Nephron (organoid): Measurements from ENCODE around the gene FRS3.

ENCODE experiments used
- H3K27ac Mint-ChIP-seq, 3 experiments: 2 replicates each; pipeline ENCODE4 v1.8.0; 2020; ENCODE audit warnings: mixed read lengths in 3 of 3, mild to moderate bottlenecking in 2 of 3, moderate library complexity in 1 of 3
- H3K27me3 Mint-ChIP-seq: 2 replicates; pipeline ENCODE4 v1.8.0; 2021; ENCODE audit warnings: low read depth, mild to moderate bottlenecking, moderate library complexity, mixed read lengths
- H3K36me3 Mint-ChIP-seq: 2 replicates; pipeline ENCODE4 v1.8.0; 2020; ENCODE audit warnings: low read depth, mixed read lengths
- H3K4me1 Mint-ChIP-seq: 2 replicates; pipeline ENCODE4 v1.8.0; 2020; ENCODE audit warnings: mixed read lengths
- H3K4me3 Mint-ChIP-seq, 3 experiments: 2 replicates each; pipeline ENCODE4 v1.8.0; 2020; ENCODE audit warnings: mild to moderate bottlenecking in 3 of 3, mixed read lengths in 3 of 3, moderate library complexity in 2 of 3
- H3K9me3 Mint-ChIP-seq: 2 replicates; pipeline ENCODE4 v1.8.0; 2020; ENCODE audit warnings: mixed read lengths
- TF ChIP-seq, protein P1 (sequence below), 3 experiments: fragments of 200-600 bp; sonication (generic); IDR thresholded peaks; one replicate each; pipeline ENCODE4 v1.5.0; 2021; ENCODE audit warnings: antibody characterized with exemption in 3 of 3; ENCODE audit not compliant: unreplicated experiment in 3 of 3

Gene FRS3, protein sequence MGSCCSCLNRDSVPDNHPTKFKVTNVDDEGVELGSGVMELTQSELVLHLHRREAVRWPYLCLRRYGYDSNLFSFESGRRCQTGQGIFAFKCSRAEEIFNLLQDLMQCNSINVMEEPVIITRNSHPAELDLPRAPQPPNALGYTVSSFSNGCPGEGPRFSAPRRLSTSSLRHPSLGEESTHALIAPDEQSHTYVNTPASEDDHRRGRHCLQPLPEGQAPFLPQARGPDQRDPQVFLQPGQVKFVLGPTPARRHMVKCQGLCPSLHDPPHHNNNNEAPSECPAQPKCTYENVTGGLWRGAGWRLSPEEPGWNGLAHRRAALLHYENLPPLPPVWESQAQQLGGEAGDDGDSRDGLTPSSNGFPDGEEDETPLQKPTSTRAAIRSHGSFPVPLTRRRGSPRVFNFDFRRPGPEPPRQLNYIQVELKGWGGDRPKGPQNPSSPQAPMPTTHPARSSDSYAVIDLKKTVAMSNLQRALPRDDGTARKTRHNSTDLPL

DNA sequence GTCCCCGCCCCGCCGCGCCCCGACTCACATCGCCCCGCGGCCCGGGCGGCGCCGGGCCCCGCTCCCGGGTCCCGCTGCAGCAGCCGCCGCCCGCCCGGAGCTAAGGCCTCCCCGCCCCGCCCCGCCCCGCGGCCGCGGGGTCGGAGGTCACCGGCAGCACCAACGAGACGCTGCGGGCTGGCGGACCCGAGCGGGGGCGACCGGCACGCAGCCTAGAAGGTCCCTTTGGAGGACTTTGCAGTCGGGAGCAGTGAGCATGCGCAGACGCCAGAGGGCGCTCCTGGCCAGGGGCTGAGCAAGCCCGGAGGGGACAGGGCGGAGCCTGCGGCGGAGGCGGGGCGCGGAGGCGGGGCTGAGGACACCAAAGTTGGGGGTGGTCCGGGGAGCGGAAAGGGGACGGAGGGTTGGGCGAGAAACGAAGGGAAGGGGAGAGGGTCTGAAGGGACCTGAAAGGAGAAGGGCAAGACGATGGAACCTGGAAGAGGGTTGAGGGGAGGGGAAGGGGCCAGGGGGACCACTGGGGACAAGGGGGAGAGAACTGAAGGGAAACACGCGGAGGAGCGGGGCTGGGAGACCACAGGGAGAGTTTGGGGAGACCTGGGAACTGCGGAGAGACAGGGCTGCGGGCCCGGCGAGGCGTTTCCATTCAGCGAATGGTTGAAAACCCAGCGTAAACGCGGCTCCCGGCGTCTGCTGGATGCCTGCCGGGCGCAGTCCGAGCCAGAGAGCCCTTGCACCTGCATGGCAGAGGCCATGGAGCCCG lies at the start of gene FRS3:
Gene FRS3 (minus strand): TSS at position 113 of the 763 bp plus-strand sequence. CDS start 2,913 bp downstream, outside the sequence.
- TF ChIP-seq, protein P1, sequence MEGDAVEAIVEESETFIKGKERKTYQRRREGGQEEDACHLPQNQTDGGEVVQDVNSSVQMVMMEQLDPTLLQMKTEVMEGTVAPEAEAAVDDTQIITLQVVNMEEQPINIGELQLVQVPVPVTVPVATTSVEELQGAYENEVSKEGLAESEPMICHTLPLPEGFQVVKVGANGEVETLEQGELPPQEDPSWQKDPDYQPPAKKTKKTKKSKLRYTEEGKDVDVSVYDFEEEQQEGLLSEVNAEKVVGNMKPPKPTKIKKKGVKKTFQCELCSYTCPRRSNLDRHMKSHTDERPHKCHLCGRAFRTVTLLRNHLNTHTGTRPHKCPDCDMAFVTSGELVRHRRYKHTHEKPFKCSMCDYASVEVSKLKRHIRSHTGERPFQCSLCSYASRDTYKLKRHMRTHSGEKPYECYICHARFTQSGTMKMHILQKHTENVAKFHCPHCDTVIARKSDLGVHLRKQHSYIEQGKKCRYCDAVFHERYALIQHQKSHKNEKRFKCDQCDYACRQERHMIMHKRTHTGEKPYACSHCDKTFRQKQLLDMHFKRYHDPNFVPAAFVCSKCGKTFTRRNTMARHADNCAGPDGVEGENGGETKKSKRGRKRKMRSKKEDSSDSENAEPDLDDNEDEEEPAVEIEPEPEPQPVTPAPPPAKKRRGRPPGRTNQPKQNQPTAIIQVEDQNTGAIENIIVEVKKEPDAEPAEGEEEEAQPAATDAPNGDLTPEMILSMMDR (IDR thresholded peaks at IDR 0.05; ENCODE audit: unreplicated experiment in 3 of 3): peak; percentile 84 to 92 (median 87)
- Mint-ChIP-seq H3K27ac (peak within 1 kb of the TSS; percentile 87 to 95 (median 92)), H3K36me3 (peaks cover 13% of the 10 kb centered on the region), H3K4me1 (peaks cover 22% of the 10 kb centered on the region), H3K4me3 (peak within 1 kb of the TSS; percentile 93 to 95 (median 94)), H3K9me3 (no peaks in the 10 kb centered on the region), H3K27me3 (no peaks in the 10 kb centered on the region)

DNA sequence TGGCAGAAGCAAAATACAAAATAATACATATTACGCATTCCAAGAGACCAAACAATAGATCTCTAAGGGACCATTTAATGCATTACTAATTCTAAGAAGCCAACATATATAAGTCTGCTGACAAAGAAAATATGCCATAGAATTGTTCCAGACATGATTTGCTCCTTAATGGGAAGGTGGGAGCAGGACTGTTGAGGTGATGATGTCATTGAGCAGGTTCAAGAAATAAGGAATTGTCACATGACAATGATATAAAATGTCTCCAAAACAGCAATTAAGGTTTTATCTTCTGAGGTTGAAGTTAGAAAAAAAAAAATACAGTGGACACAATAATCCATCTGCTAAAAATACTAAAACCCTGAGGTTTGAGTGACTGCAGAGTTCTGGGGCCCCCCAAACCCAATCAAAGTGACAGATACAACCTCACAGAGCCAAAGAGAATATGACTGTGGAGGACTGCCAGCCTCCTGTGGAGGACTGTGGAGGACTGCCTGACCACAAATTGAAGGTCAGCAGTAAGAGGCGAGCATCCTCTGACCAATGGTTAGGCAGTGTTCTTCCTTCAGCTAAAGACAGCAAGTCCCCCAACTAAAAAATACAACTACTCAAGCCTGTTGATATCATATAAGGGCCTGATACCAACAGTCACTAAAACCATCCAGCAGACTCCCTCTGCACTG lies 46.8 kb upstream of the FRS3 start:
- no peak overlapping the region for H3K4me3 Mint-ChIP-seq
- H3K36me3 Mint-ChIP-seq: peaks cover under 1% of the 10 kb centered on the region
- H3K4me1 Mint-ChIP-seq: no peaks in the 10 kb centered on the region
- no peaks in the 10 kb centered on the region for H3K27me3 Mint-ChIP-seq
- TF ChIP-seq, protein P1 (IDR thresholded peaks at IDR 0.05; ENCODE audit: unreplicated experiment in 3 of 3): no peak
- H3K27ac Mint-ChIP-seq: no peak overlapping the region
- H3K9me3 Mint-ChIP-seq: no peaks in the 10 kb centered on the region

DNA sequence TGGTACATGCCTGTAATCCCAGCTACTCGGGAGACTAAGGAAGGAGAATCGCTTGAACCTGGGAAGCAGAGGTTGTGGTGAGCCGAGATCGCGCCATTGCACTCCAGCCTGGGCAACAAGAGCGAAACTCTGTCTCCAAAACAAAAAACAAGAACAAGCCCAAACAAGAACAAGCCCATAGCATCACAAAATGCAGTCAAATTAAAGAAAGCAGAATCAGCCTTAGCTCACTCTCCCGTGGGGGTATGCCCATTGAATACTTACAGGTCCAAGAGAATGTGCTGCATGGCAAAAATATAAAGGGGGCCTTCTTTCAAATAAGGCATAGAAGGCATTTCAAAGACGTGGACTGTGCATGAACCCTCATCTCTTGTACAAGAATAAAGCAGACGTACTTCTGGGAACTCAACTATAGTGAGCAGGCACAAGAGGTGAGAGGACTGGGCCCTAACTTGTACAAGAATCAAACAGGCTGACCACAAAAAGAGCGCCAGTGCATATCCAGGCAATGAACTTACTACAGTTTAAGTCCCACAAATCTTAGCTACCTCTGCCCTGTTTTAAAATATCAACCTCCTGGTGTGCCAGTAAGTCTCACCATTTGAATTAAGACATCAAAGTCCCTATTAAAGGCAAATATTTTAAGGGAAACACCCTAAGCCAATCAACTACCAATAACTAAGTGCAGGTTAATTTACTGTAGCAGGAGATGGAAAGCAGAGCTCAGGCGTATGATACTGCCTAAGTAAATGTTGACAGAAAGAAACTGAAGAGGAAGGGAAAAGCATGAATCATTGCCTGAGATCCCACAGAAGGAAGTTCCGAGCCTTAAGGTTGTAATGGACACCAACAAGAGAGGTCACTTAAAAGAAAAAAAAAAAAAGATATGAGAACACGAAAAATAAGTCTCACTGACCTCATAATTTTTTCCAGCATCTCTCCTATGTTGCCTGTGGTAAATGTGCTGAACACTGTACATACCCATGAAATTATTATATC lies 45.2 kb upstream of the FRS3 start:
- TF ChIP-seq, protein P1 (IDR thresholded peaks at IDR 0.05; ENCODE audit: unreplicated experiment in 3 of 3): no peak
- no peaks in the 10 kb centered on the region for H3K9me3 Mint-ChIP-seq
- no peaks in the 10 kb centered on the region for H3K36me3 Mint-ChIP-seq
- no peak overlapping the region for H3K27ac Mint-ChIP-seq
- H3K4me1 Mint-ChIP-seq: no peaks in the 10 kb centered on the region
- no peaks in the 10 kb centered on the region for H3K27me3 Mint-ChIP-seq
- H3K4me3 Mint-ChIP-seq: no peak overlapping the region

DNA sequence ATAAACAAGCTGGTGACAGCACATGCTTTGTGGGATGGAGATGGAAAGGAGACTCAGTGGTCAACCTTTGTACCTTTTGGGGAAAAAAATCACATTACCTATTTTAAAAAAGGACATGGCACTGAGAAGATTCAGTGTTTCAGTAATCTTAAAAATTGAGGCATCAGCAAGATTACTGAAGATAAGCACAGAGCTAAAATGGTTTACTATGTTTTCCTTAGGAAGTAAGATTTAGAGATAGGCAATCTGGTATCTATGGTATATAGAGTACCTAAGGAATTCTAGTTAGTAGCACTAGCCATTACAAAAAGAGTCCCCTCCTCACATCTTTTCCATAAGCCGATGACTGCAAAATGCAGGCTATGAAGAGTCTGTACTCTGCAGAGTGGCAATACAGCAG lies 43.5 kb upstream of the FRS3 start:
- H3K27me3 Mint-ChIP-seq: no peaks in the 10 kb centered on the region

More for the DNA sequence above, 43.5 kb upstream of the FRS3 start:
- Mint-ChIP-seq H3K36me3 (no peaks in the 10 kb centered on the region), H3K9me3 (no peaks in the 10 kb centered on the region), H3K4me1 (no peaks in the 10 kb centered on the region), H3K4me3 (no peak overlapping the region), H3K27ac (no peak overlapping the region)
- TF ChIP-seq, protein P1 (IDR thresholded peaks at IDR 0.05; ENCODE audit: unreplicated experiment in 3 of 3): no peak
